Trophoblast cell (in vitro differentiated cells and primary cell): ENCODE results near the gene CLEC16A.
"Not testable (repeated sequence)": the region's sequence is repeated elsewhere in the genome, so short reads cannot be mapped to it uniquely, and the experiment has no call there.

Experiments
- DNase-seq, 2 donors: peaks; one replicate each; pipeline ENCODE4 v3.0.0-alpha.2; 2016
- H2AFZ ChIP-seq: 2 replicates; pipeline ENCODE4 v1.6.1; 2013; ENCODE audit warnings: low read length, moderate library complexity, mild to moderate bottlenecking; ENCODE audit not compliant: insufficient read depth, poor library complexity
- H2AK5ac ChIP-seq: 2 replicates; pipeline ENCODE4 v1.6.1; 2013; ENCODE audit warnings: mild to moderate bottlenecking, low read length
- H2BK120ac ChIP-seq: 2 replicates; pipeline ENCODE4 v1.6.1; 2013; ENCODE audit warnings: low read length, mild to moderate bottlenecking, moderate library complexity; ENCODE audit not compliant: insufficient read depth, poor library complexity
- H2BK12ac ChIP-seq: 2 replicates; pipeline ENCODE4 v1.6.1; 2013; ENCODE audit warnings: mild to moderate bottlenecking, low read length, moderate library complexity
- H2BK5ac ChIP-seq: 2 replicates; pipeline ENCODE4 v1.6.1; 2013; ENCODE audit warnings: low read length, low read depth, moderate library complexity, mild to moderate bottlenecking; ENCODE audit not compliant: poor library complexity
- H3K14ac ChIP-seq: 2 replicates; pipeline ENCODE4 v1.6.1; 2013; ENCODE audit warnings: mild to moderate bottlenecking, low read length
- H3K18ac ChIP-seq: 2 replicates; pipeline ENCODE4 v1.6.1; 2013; ENCODE audit warnings: mild to moderate bottlenecking, low read length
- H3K23ac ChIP-seq: 2 replicates; pipeline ENCODE4 v1.6.1; 2013; ENCODE audit warnings: low read length
- H3K27ac ChIP-seq: 2 replicates; pipeline ENCODE4 v1.5.1; 2013; ENCODE audit warnings: low read depth, mild to moderate bottlenecking, inconsistent platforms, low read length, moderate library complexity
- H3K27me3 ChIP-seq: 2 replicates; pipeline ENCODE4 v1.6.1; 2013; ENCODE audit warnings: inconsistent platforms, mild to moderate bottlenecking, low read length, moderate library complexity; ENCODE audit not compliant: insufficient read depth
- H3K36me3 ChIP-seq, 2 experiments: 1 replicate in 1 of 2; 2 replicates in 1 of 2; pipeline ENCODE4 v1.6.1; 2013; ENCODE audit warnings: low read length in 2 of 2, mild to moderate bottlenecking in 2 of 2, moderate library complexity in 1 of 2; ENCODE audit not compliant: insufficient read depth in 2 of 2, control insufficient read depth in 1 of 2
- H3K4ac ChIP-seq: 2 replicates; pipeline ENCODE4 v1.6.1; 2013; ENCODE audit warnings: low read depth, mild to moderate bottlenecking, low read length, moderate library complexity
- H3K4me1 ChIP-seq, 2 experiments: 1 replicate in 1 of 2; 2 replicates in 1 of 2; pipeline ENCODE4 v1.6.1; 2013; ENCODE audit warnings: low read length in 2 of 2, mild to moderate bottlenecking in 2 of 2, moderate library complexity in 1 of 2; ENCODE audit not compliant: insufficient read depth in 2 of 2, control insufficient read depth in 1 of 2
- H3K4me2 ChIP-seq: 2 replicates; pipeline ENCODE4 v1.6.1; 2013; ENCODE audit warnings: inconsistent platforms, mild to moderate bottlenecking, low read length, moderate library complexity
- H3K4me3 ChIP-seq: 2 replicates; pipeline ENCODE4 v1.5.1; 2013; ENCODE audit warnings: mild to moderate bottlenecking, low read depth, low read length, inconsistent platforms
- H3K79me1 ChIP-seq: one replicate; pipeline ENCODE4 v1.6.1; 2013; ENCODE audit warnings: low read length
- H3K79me2 ChIP-seq: 2 replicates; pipeline ENCODE4 v1.6.1; 2013; ENCODE audit warnings: low read length, mild to moderate bottlenecking; ENCODE audit not compliant: control insufficient read depth, insufficient read depth, poor library complexity
- H3K9ac ChIP-seq: 2 replicates; pipeline ENCODE4 v1.6.1; 2013; ENCODE audit warnings: mild to moderate bottlenecking, low read length
- H3K9me3 ChIP-seq: 2 replicates; pipeline ENCODE4 v1.6.1; 2013; ENCODE audit warnings: low read depth, mild to moderate bottlenecking, control low read depth, inconsistent platforms, low read length; ENCODE audit not compliant: insufficient read depth
- H4K12ac ChIP-seq: 2 replicates; pipeline ENCODE4 v1.6.1; 2013; ENCODE audit warnings: low read depth, mild to moderate bottlenecking, low read length, moderate library complexity
- H4K8ac ChIP-seq: 2 replicates; pipeline ENCODE4 v1.6.1; 2013; ENCODE audit warnings: low read depth, mild to moderate bottlenecking, low read length, moderate library complexity
- H4K91ac ChIP-seq: one replicate; pipeline ENCODE4 v1.6.1; 2013; ENCODE audit warnings: low read depth, mild to moderate bottlenecking, low read length, moderate library complexity
- WGBS: extraction: QIAGEN DNeasy Blood & Tissue Kit; methylation state at CpG from one replicate; pipeline ENCODE4 v1.1.7; 2013; ENCODE audit warnings: missing lambda C conversion rate; ENCODE audit not compliant: insufficient read length, insufficient coverage; ENCODE audit errors: extremely low coverage; 5-methylcytosine and 5-hydroxymethylcytosine counted together

CLEC16A gene

GRCh38 chr16:10926867-10927266, 17.5 kb upstream of the CLEC16A start:
- H2BK120ac ChIP-seq, result no peak overlapping the region
- peaks cover 32 to 47% of the 10 kb centered on the region in 2 experiments for H3K36me3 ChIP-seq
- H4K91ac ChIP-seq, result no peak overlapping the region
- no peak overlapping the region for H2AK5ac ChIP-seq
- no peak overlapping the region for H3K23ac ChIP-seq
- no peak overlapping the region for H3K9ac ChIP-seq
- H3K4me3 ChIP-seq, result no peak overlapping the region
- H3K27ac ChIP-seq, result no peak overlapping the region
- no peak overlapping the region for H3K18ac ChIP-seq
- no peak overlapping the region for H4K8ac ChIP-seq
- no peak overlapping the region for H3K4ac ChIP-seq
- no peak overlapping the region for H4K12ac ChIP-seq
- no CpG with 5 or more reads among the region's 5 CpGs for WGBS
- H3K14ac ChIP-seq, result no peak overlapping the region
- no peak for DNase-seq
- peaks cover 1% of the 10 kb centered on the region for H3K9me3 ChIP-seq
- H2BK12ac ChIP-seq, result no peak overlapping the region
- H3K4me2 ChIP-seq, result no peak overlapping the region
- H3K27me3 ChIP-seq, result no peaks in the 10 kb centered on the region
- H3K79me2 ChIP-seq, result no peaks in the 10 kb centered on the region
- no peaks in the 10 kb centered on the region for H3K4me1 ChIP-seq
- H2AFZ ChIP-seq, result no peak overlapping the region
- no peak overlapping the region for H2BK5ac ChIP-seq
- H3K79me1 ChIP-seq, result no peaks in the 10 kb centered on the region

GRCh38 chr16:10927497-10928112, 16.8 kb upstream of the CLEC16A start:
- WGBS, result no CpG with 5 or more reads among the region's 11 CpGs
- Histone ChIP-seq H3K9ac (no peak overlapping the region), H4K12ac (no peak overlapping the region), H4K91ac (no peak overlapping the region), H2BK120ac (no peak overlapping the region), H2AK5ac (no peak overlapping the region), H3K4me3 (no peak overlapping the region), H3K4ac (no peak overlapping the region), H4K8ac (no peak overlapping the region), H3K79me2 (no peaks in the 10 kb centered on the region), H3K27ac (no peak overlapping the region), H3K14ac (no peak overlapping the region), H3K79me1 (peaks cover 4% of the 10 kb centered on the region), H2BK5ac (no peak overlapping the region), H3K23ac (no peak overlapping the region), H3K4me1 (peaks cover 0 to 2% of the 10 kb centered on the region in 2 experiments), H3K36me3 (peaks cover 36 to 47% of the 10 kb centered on the region in 2 experiments), H3K4me2 (no peak overlapping the region), H2BK12ac (no peak overlapping the region), H2AFZ (no peak overlapping the region), H3K18ac (no peak overlapping the region), H3K9me3 (peaks cover 1% of the 10 kb centered on the region), H3K27me3 (no peaks in the 10 kb centered on the region)
- no peak for DNase-seq

GRCh38 chr16:10929097-10929496, 15.3 kb upstream of the CLEC16A start:
- H3K18ac ChIP-seq, H3K27ac ChIP-seq, H2BK5ac ChIP-seq, H4K8ac ChIP-seq, H3K9ac ChIP-seq, H4K91ac ChIP-seq, H3K9me3 ChIP-seq, H3K4me3 ChIP-seq, H2BK12ac ChIP-seq, H4K12ac ChIP-seq, H2AK5ac ChIP-seq, H3K14ac ChIP-seq, H3K27me3 ChIP-seq, H3K79me2 ChIP-seq, DNase-seq, H2AFZ ChIP-seq, H3K4ac ChIP-seq, H2BK120ac ChIP-seq, H3K23ac ChIP-seq, H3K79me1 ChIP-seq, H3K4me2 ChIP-seq: not testable (repeated sequence)
- Histone ChIP-seq H3K4me1 (peaks cover 12 to 15% of the 10 kb centered on the region in 2 experiments), H3K36me3 (peaks cover 36 to 47% of the 10 kb centered on the region in 2 experiments)
- WGBS, result no CpG with 5 or more reads among the region's 12 CpGs

GRCh38 chr16:10929853-10930754, 14.3 kb upstream of the CLEC16A start:
- no peak overlapping the region for H3K18ac ChIP-seq
- no peak overlapping the region for H4K91ac ChIP-seq
- peaks cover 3% of the 10 kb centered on the region for H3K9me3 ChIP-seq
- H3K4me1 ChIP-seq, result peaks cover 17 to 21% of the 10 kb centered on the region in 2 experiments
- H3K4ac ChIP-seq, result no peak overlapping the region
- no peak overlapping the region for H3K27ac ChIP-seq
- no peak overlapping the region for H3K14ac ChIP-seq
- H3K27me3 ChIP-seq, result no peaks in the 10 kb centered on the region
- no peak overlapping the region for H2BK5ac ChIP-seq
- no peak overlapping the region for H4K8ac ChIP-seq
- H3K23ac ChIP-seq, result no peak overlapping the region
- H4K12ac ChIP-seq, result no peak overlapping the region
- no peak overlapping the region for H2BK120ac ChIP-seq
- no peak overlapping the region for H3K4me2 ChIP-seq
- WGBS, result no CpG with 5 or more reads among the region's 15 CpGs
- H3K36me3 ChIP-seq, result peaks cover 34 to 42% of the 10 kb centered on the region in 2 experiments
- no peak overlapping the region for H3K4me3 ChIP-seq
- no peak overlapping the region for H3K9ac ChIP-seq
- no peak overlapping the region for H2BK12ac ChIP-seq
- H3K79me1 ChIP-seq, result peaks cover 10% of the 10 kb centered on the region
- no peak for DNase-seq
- H3K79me2 ChIP-seq, result no peaks in the 10 kb centered on the region
- no peak overlapping the region for H2AFZ ChIP-seq
- H2AK5ac ChIP-seq, result no peak overlapping the region
